Measurements from ENCODE around the gene TMEM147.

- no peak for TF ChIP-seq EZH2phosphoT487 (conservative IDR thresholded peaks at IDR 0.05; ENCODE audit: low read length)
- no peak for TF ChIP-seq CTCF (IDR thresholded peaks at IDR 0.05; ENCODE audit: insufficient read depth, low read length, poor library complexity, severe bottlenecking)
Observed at GRCh38 chr19:35522745-35523327, 22.6 kb upstream of the TMEM147 start.
